ENCODE measurements around the gene PLEKHH2.

Gene PLEKHH2

GRCh38 chr2:43806719-43807031 is 169.6 kb downstream of the PLEKHH2 start:
- Histone ChIP-seq H3K4me3 (ENCODE audit: severe bottlenecking) (no peak overlapping the region), H3K27me3 (ENCODE audit: insufficient read depth, poor library complexity, severe bottlenecking) (no peaks in the 10 kb centered on the region), H3K27ac (ENCODE audit: poor library complexity, severe bottlenecking) (no peak overlapping the region), H3K36me3 (ENCODE audit: low read depth) (peaks cover 10% of the 10 kb centered on the region; the same call in 1 of the 2 replicates), H3K9me3 (ENCODE audit: severe bottlenecking) (no peaks in the 10 kb centered on the region), H3K4me1 (ENCODE audit: insufficient read depth, poor library complexity, severe bottlenecking) (no peaks in the 10 kb centered on the region)
- no peak for TF ChIP-seq CTCF (IDR thresholded peaks at IDR 0.05; ENCODE audit: poor library complexity, severe bottlenecking)
- no peak for ATAC-seq (ENCODE audit: low read depth)
- no peak for DNase-seq (ENCODE audit: low spot score)

- Histone ChIP-seq H3K36me3 (ENCODE audit: low read depth) (peaks cover 1% of the 10 kb centered on the region; the same call in 1 of the 2 replicates), H3K4me1 (ENCODE audit: insufficient read depth, poor library complexity, severe bottlenecking) (no peaks in the 10 kb centered on the region), H3K9me3 (ENCODE audit: severe bottlenecking) (no peaks in the 10 kb centered on the region), H3K4me3 (ENCODE audit: severe bottlenecking) (no peak overlapping the region), H3K27me3 (ENCODE audit: insufficient read depth, poor library complexity, severe bottlenecking) (no peaks in the 10 kb centered on the region), H3K27ac (ENCODE audit: poor library complexity, severe bottlenecking) (no peak overlapping the region)
- DNase-seq (ENCODE audit: low spot score) (no peak), ATAC-seq (ENCODE audit: low read depth) (no peak)
- no peak for TF ChIP-seq CTCF (IDR thresholded peaks at IDR 0.05; ENCODE audit: poor library complexity, severe bottlenecking)
These were observed 173.4 kb downstream of the PLEKHH2 start for GRCh38 chr2:43810452-43810851.

GRCh38 chr2:43810888-43811287 is 173.8 kb downstream of the PLEKHH2 start:
- TF ChIP-seq CTCF (IDR thresholded peaks at IDR 0.05; ENCODE audit: poor library complexity, severe bottlenecking), result no peak
- no peaks in the 10 kb centered on the region for H3K27me3 ChIP-seq (ENCODE audit: insufficient read depth, poor library complexity, severe bottlenecking)
- no peaks in the 10 kb centered on the region; the same call in 1 of the 2 replicates for H3K36me3 ChIP-seq (ENCODE audit: low read depth)

GRCh38 chr2:43812006-43812405 is 174.9 kb downstream of the PLEKHH2 start:
- ATAC-seq (ENCODE audit: low read depth), result no peak
- TF ChIP-seq CTCF (IDR thresholded peaks at IDR 0.05; ENCODE audit: poor library complexity, severe bottlenecking), result no peak
- Histone ChIP-seq H3K36me3 (ENCODE audit: low read depth) (no peaks in the 10 kb centered on the region; the same call in 1 of the 2 replicates), H3K4me3 (ENCODE audit: severe bottlenecking) (no peak overlapping the region), H3K9me3 (ENCODE audit: severe bottlenecking) (no peaks in the 10 kb centered on the region), H3K27ac (ENCODE audit: poor library complexity, severe bottlenecking) (no peak overlapping the region), H3K4me1 (ENCODE audit: insufficient read depth, poor library complexity, severe bottlenecking) (no peaks in the 10 kb centered on the region), H3K27me3 (ENCODE audit: insufficient read depth, poor library complexity, severe bottlenecking) (no peaks in the 10 kb centered on the region)
- DNase-seq (ENCODE audit: low spot score), result no peak

More at GRCh38 chr2:43810888-43811287, 173.8 kb downstream of the PLEKHH2 start:
- H3K4me3 ChIP-seq (ENCODE audit: severe bottlenecking), result no peak overlapping the region
- H3K9me3 ChIP-seq (ENCODE audit: severe bottlenecking), result no peaks in the 10 kb centered on the region
- DNase-seq (ENCODE audit: low spot score) (no peak), ATAC-seq (ENCODE audit: low read depth) (no peak)
- H3K4me1 ChIP-seq (ENCODE audit: insufficient read depth, poor library complexity, severe bottlenecking), result no peaks in the 10 kb centered on the region
- no peak overlapping the region for H3K27ac ChIP-seq (ENCODE audit: poor library complexity, severe bottlenecking)

GRCh38 chr2:43812947-43813346 is 175.9 kb downstream of the PLEKHH2 start:
- no peaks in the 10 kb centered on the region; the same call in 1 of the 2 replicates for H3K36me3 ChIP-seq (ENCODE audit: low read depth)
- H3K27me3 ChIP-seq (ENCODE audit: insufficient read depth, poor library complexity, severe bottlenecking), result no peaks in the 10 kb centered on the region
- TF ChIP-seq CTCF (IDR thresholded peaks at IDR 0.05; ENCODE audit: poor library complexity, severe bottlenecking), result no peak
- H3K9me3 ChIP-seq (ENCODE audit: severe bottlenecking), result no peaks in the 10 kb centered on the region
- H3K27ac ChIP-seq (ENCODE audit: poor library complexity, severe bottlenecking), result no peak overlapping the region
- no peak for ATAC-seq (ENCODE audit: low read depth)
- no peaks in the 10 kb centered on the region for H3K4me1 ChIP-seq (ENCODE audit: insufficient read depth, poor library complexity, severe bottlenecking)
- H3K4me3 ChIP-seq (ENCODE audit: severe bottlenecking), result no peak overlapping the region
- DNase-seq (ENCODE audit: low spot score), result no peak
